ENCODE results near the gene GPATCH2L. TPM values are rescaled to one million over a fixed set of nuclear protein-coding genes. Genes with fewer than 3 reads are reported as not detected.

The GPATCH2L gene
- total and polyA plus RNA-seq, 4 donors, result 4.3 to 69.9 (median 32.4) TPM

GRCh38 chr14:76236172-76237130 lies 84.7 kb downstream of the GPATCH2L start:
- H3K9ac ChIP-seq (ENCODE audit: insufficient read depth in 1 of 2, low read length in 2 of 2), result no peak overlapping the region
- no peak overlapping the region for H3K27ac ChIP-seq (ENCODE audit: low read depth in 1 of 2, low read length in 1 of 2)
- peaks cover 0 to 8% (median 0%) of the 10 kb centered on the region in 4 donors for H3K36me3 ChIP-seq (ENCODE audit: control insufficient read depth in 4 of 4, insufficient read depth in 4 of 4, low read length in 4 of 4)
- TF ChIP-seq, protein P1, sequence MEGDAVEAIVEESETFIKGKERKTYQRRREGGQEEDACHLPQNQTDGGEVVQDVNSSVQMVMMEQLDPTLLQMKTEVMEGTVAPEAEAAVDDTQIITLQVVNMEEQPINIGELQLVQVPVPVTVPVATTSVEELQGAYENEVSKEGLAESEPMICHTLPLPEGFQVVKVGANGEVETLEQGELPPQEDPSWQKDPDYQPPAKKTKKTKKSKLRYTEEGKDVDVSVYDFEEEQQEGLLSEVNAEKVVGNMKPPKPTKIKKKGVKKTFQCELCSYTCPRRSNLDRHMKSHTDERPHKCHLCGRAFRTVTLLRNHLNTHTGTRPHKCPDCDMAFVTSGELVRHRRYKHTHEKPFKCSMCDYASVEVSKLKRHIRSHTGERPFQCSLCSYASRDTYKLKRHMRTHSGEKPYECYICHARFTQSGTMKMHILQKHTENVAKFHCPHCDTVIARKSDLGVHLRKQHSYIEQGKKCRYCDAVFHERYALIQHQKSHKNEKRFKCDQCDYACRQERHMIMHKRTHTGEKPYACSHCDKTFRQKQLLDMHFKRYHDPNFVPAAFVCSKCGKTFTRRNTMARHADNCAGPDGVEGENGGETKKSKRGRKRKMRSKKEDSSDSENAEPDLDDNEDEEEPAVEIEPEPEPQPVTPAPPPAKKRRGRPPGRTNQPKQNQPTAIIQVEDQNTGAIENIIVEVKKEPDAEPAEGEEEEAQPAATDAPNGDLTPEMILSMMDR (IDR thresholded peaks at IDR 0.05; ENCODE audit: control extremely low read depth, extremely low read depth), result no peak
- WGBS, 2 donors, result 76 to 84% methylated on average over 13 of the region's 13 CpGs
- H3K4me3 ChIP-seq, result no peak overlapping the region
- no peaks in the 10 kb centered on the region for H3K27me3 ChIP-seq (ENCODE audit: control insufficient read depth in 3 of 3, insufficient read depth in 3 of 3, low read length in 2 of 3)
- DNase-seq, result no peak
- ATAC-seq (ENCODE audit: insufficient read depth, low FRiP score), result no peak
- no peaks in the 10 kb centered on the region for H3K4me1 ChIP-seq (ENCODE audit: control insufficient read depth in 5 of 5, insufficient read depth in 5 of 5, low read length in 5 of 5)
- peaks cover 0 to 8% (median 0%) of the 10 kb centered on the region in 4 donors for H3K9me3 ChIP-seq (ENCODE audit: control insufficient read depth in 4 of 4, insufficient read depth in 3 of 4, low read length in 3 of 4)

DNA sequence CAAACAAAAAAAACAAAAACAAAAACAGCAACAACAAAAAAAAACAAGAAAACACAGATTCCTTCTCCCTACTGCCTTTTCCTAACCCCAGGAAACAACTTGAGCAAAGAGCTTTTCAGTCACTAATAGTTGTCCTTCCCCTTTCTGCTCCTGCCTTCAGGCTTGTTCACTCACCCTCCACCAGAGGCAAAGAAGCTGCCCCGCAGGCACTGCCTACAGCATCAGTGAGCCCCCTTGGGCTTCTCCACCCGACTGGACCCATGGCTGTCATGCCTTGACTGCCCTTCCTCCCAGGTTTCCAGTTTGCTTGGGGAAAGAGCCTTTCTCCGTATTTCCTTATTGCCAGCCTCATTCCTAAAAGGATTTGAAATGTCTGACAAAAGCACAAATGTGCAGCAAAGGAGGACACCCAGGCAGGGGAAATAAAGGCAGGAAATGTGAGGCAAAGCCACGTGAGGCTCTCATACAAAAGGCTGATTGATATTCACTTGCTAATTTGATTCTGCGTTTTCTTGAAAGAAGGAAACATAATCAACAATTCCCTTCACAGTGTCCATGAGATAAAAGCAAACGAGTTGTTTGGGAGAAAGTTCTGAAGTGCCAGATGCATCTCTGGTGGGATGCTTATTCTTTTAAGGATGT lies 85.7 kb downstream of the GPATCH2L start:
- DNase-seq (no peak), ATAC-seq (ENCODE audit: insufficient read depth, low FRiP score) (no peak)
- WGBS, 2 donors, result 67 to 79% methylated on average over 6 of the region's 6 CpGs
- H3K27me3 ChIP-seq (ENCODE audit: control insufficient read depth in 3 of 3, insufficient read depth in 3 of 3, low read length in 2 of 3), result no peaks in the 10 kb centered on the region
- no peak overlapping the region for H3K27ac ChIP-seq (ENCODE audit: low read depth in 1 of 2, low read length in 1 of 2)
- peaks cover 0 to 8% (median 0%) of the 10 kb centered on the region in 4 donors for H3K36me3 ChIP-seq (ENCODE audit: control insufficient read depth in 4 of 4, insufficient read depth in 4 of 4, low read length in 4 of 4)
- peaks cover 0 to 7% (median 0%) of the 10 kb centered on the region in 4 donors for H3K9me3 ChIP-seq (ENCODE audit: control insufficient read depth in 4 of 4, insufficient read depth in 3 of 4, low read length in 3 of 4)
- H3K4me1 ChIP-seq (ENCODE audit: control insufficient read depth in 5 of 5, insufficient read depth in 5 of 5, low read length in 5 of 5), result no peaks in the 10 kb centered on the region
- TF ChIP-seq, protein P1 (IDR thresholded peaks at IDR 0.05; ENCODE audit: control extremely low read depth, extremely low read depth), result no peak
- H3K9ac ChIP-seq (ENCODE audit: insufficient read depth in 1 of 2, low read length in 2 of 2), result no peak overlapping the region
- no peak overlapping the region for H3K4me3 ChIP-seq

DNA sequence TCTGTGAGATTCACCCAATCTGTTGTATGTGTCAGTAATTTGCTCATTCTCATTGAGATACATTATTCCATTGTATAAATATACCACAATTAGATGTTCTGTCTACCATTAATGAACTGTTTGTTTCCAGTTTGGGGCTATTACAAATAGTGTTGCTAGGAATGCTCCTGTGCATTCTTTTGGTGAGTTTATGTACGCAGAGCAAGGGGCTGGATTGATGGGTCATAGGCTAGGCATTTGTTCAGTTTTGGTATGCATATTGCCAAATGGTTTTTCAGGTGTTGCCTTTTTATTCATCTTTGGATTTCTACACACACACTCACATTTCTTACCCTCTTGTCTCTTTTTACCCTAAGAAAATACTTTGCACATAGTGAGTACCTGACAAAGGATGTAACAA lies 93.4 kb downstream of the GPATCH2L start:
- no peak overlapping the region for H3K27ac ChIP-seq (ENCODE audit: low read depth in 1 of 2, low read length in 1 of 2)
- H3K9me3 ChIP-seq (ENCODE audit: control insufficient read depth in 4 of 4, insufficient read depth in 3 of 4, low read length in 3 of 4), result peaks cover 0 to 3% (median 0%) of the 10 kb centered on the region in 4 donors
- H3K4me3 ChIP-seq, result no peak overlapping the region
- DNase-seq (no peak), ATAC-seq (ENCODE audit: insufficient read depth, low FRiP score) (no peak)
- no peak overlapping the region for H3K9ac ChIP-seq (ENCODE audit: insufficient read depth in 1 of 2, low read length in 2 of 2)
- 90 to 93% methylated on average over 1 of the region's 1 CpG for WGBS, 2 donors
- TF ChIP-seq, protein P1 (IDR thresholded peaks at IDR 0.05; ENCODE audit: control extremely low read depth, extremely low read depth), result no peak
- no peaks in the 10 kb centered on the region for H3K4me1 ChIP-seq (ENCODE audit: control insufficient read depth in 5 of 5, insufficient read depth in 5 of 5, low read length in 5 of 5)
- H3K36me3 ChIP-seq (ENCODE audit: control insufficient read depth in 4 of 4, insufficient read depth in 4 of 4, low read length in 4 of 4), result no peaks in the 10 kb centered on the region
- no peaks in the 10 kb centered on the region for H3K27me3 ChIP-seq (ENCODE audit: control insufficient read depth in 3 of 3, insufficient read depth in 3 of 3, low read length in 2 of 3)

Measured in lung (tissue), 12 donors.